HG03521 (cell line): ENCODE results near the gene NFE2.
A peak's percentile ranks its signal among the peaks of the same experiment; 100 is the strongest.
"Not testable (repeated sequence)": the region's sequence is repeated elsewhere in the genome, so short reads cannot be mapped to it uniquely, and the experiment has no call there.

Experiments used
- ATAC-seq: cut with Tn5 transposase; IDR thresholded peaks from one replicate; pipeline ENCODE4 v1.9.1; 2021; ENCODE audit warnings: mild to moderate bottlenecking, moderate library complexity; ENCODE audit not compliant: unreplicated experiment

Gene NFE2

GRCh38 chr12:54300732-54301427 is at the start of gene NFE2:
TSS of gene NFE2 (minus strand) at chr12:54301015. CDS start at chr12:54295248, 5,767 bp downstream.
- ATAC-seq, result no peak

GRCh38 chr12:54349679-54350078 is 48.9 kb upstream of the NFE2 start:
- no peak for ATAC-seq

GRCh38 chr12:54349036-54349435 is 48.2 kb upstream of the NFE2 start:
- ATAC-seq, result no peak

GRCh38 chr12:54341378-54342300 is 40.8 kb upstream of the NFE2 start:
- ATAC-seq, result no peak

- no peak for ATAC-seq
Observed at GRCh38 chr12:54340846-54341245, 40.0 kb upstream of the NFE2 start.

GRCh38 chr12:54338698-54339296 is 38.0 kb upstream of the NFE2 start:
- ATAC-seq, result no peak

- ATAC-seq, result no peak
Observed at GRCh38 chr12:54337854-54338650, 37.2 kb upstream of the NFE2 start.

- no peak for ATAC-seq
Observed at GRCh38 chr12:54337280-54337842, 36.5 kb upstream of the NFE2 start.

- no peak for ATAC-seq
Observed at GRCh38 chr12:54333420-54334034, 32.7 kb upstream of the NFE2 start.

- no peak for ATAC-seq
Observed at GRCh38 chr12:54331461-54331860, 30.6 kb upstream of the NFE2 start.

GRCh38 chr12:54330442-54330841 is 29.6 kb upstream of the NFE2 start:
- no peak for ATAC-seq

- no peak for ATAC-seq
Observed at GRCh38 chr12:54329759-54330158, 28.9 kb upstream of the NFE2 start.

- ATAC-seq, result no peak
Observed at GRCh38 chr12:54328595-54329337, 28.0 kb upstream of the NFE2 start.

GRCh38 chr12:54325442-54326109 is 24.8 kb upstream of the NFE2 start:
- not testable (repeated sequence) for ATAC-seq

- ATAC-seq, result peak; percentile 98
Observed at GRCh38 chr12:54324617-54325441, 24.0 kb upstream of the NFE2 start, which contains the start of gene COPZ1. TSS of gene COPZ1 (plus strand) at chr12:54325131. CDS start at chr12:54325164, 33 bp downstream.

- ATAC-seq, result no peak
Observed at GRCh38 chr12:54321363-54321762, 20.5 kb upstream of the NFE2 start.

- ATAC-seq, result not testable (repeated sequence)
Observed at GRCh38 chr12:54312309-54312708, 11.5 kb upstream of the NFE2 start.

- no peak for ATAC-seq
Observed at GRCh38 chr12:54311051-54311450, 10.2 kb upstream of the NFE2 start.
